GM18909 (cell line): Measurements from ENCODE around the gene ATXN10.
A peak's percentile ranks its signal among the peaks of the same experiment; 100 is the strongest.
"Not testable (repeated sequence)": the region's sequence is repeated elsewhere in the genome, so short reads cannot be mapped to it uniquely, and the experiment has no call there.

ENCODE experiments used
- ATAC-seq: cut with Tn5 transposase; IDR thresholded peaks from one replicate; pipeline ENCODE4 v1.9.1; 2021; ENCODE audit warnings: mild to moderate bottlenecking; ENCODE audit not compliant: unreplicated experiment, poor library complexity

The ATXN10 gene

DNA sequence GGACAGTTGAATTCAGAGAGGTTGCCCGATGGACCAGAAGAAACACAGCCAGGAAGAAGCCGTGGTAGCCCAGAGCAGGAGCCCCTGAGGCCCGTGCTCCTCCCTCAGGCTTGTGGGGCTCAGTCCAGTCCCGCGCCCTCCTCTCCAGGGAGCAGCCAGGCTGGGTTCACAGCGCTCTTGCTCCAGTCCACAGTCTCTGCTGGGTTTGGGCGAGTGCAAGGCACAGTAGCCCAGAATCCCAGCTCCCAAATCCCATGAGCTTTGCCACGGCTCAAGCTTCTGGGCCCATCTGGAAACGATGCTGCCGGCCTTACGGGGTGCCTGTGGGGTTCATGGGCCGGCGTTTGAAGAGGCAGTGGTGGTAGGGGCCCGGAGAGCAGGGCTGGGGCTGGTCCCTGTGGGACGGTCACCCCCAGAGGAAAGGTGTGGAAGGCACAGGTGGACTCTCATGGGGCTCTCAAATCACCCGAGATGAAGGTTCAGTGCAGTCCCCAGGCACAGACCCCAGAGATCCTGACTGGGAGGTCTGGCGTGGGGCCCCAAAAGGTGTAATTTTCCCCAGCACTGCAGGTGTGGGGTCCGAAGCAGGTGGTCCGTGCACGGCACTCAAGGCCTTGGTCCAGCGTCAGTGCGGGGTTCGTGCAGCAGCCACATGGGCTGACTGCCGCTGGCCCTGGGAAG is 30.6 kb upstream of the ATXN10 start:
- ATAC-seq: no peak

DNA sequence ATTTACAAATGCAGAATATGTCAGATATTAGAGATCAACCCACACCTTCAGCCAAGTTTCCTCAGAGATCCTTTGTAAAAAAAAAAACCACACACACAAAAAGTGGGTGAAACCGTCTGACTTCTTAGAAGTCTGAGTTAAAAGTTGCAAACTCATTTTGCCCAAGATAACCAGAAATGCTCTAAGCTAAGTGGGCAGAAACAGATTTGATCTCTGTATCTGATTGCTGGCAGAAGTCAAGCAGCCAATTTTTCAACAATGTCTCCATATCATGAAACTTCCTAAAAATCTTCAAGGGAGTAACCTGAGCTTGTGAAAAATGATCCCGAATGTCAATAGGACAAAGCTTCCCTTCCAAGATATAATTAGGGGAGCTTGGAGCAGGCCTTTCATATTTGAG is 28.6 kb upstream of the ATXN10 start:
- ATAC-seq: no peak

DNA sequence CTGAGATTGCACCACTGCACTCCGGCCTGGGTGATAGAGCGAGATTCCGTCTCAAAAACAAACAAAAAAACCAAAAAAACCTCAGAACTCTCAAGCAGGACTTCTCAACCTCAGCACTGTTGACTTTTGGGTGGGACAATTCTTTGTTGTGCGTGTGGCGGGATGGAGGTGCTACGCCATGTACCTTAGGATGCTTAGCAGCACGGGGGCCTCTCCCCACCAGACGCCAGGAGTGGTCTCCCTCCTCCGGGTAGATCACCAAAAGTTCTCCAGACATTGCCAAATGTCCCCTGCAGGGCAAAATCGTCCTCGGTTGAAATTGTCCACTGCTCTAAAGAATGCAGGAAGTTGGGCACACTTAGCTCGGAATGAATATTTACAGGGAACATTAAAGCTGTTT is 26.9 kb upstream of the ATXN10 start:
- ATAC-seq: no peak

DNA sequence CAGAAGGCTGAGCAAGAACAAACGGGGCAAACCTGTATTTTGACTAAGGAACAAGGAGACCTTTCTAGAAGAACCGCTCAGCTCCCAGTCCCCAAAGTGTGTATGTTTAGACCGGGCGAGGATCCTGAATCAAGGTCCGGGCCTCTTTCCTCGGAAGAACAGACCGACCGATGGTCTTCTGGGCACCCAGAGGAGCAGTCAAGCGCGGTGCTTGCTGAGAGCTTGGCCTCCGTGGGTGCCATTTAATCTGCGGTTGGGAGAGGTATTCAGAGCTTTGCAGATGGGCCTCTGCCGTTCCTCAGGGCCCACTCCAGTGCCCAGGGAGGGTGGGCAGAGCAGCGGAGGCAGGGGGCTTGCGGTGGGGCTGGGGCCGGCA is 26.5 kb upstream of the ATXN10 start:
- no peak for ATAC-seq

DNA sequence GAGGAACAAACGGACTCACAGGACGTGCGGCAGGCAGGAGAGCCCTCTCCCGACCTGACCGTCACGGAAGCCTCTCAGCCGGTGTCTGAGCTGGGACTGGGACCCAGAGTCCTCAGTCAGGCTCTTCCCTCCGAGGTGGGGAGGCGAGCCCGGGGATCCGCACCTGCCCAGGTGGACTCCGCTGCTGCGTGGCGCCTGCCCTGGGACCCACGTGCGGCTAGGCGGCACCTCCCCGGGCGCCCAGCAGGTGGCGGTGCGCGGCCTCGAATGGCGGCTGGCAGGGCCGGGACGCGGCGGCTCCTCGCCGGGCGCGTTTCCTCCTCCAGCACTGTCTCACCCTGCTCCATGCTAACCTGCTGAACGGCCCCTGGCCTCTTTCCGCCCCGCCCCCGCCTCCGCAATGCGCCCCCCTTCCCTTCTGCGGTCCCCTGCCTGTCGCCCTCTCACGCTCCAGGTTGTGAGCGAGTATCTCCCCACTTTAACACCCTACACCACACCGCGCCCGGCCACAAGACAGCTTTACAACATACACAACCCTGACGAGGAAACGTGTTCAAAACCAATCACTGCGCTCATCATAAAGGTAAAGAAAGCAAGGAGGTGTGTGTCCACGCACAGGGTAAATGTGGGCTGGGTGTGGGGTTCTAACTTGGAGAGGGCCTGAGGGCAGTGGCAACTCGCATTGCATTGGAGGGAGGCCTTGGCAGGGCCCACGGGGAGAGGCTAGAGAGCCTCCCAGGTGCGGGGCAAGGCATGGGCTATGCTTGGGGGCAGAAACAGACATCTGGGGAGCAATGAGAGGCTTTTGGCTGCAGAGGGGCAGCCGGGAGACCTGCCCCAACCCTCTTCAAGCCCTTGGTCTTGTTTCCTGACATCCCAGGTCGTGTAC is 25.9 kb upstream of the ATXN10 start:
- ATAC-seq: no peak

DNA sequence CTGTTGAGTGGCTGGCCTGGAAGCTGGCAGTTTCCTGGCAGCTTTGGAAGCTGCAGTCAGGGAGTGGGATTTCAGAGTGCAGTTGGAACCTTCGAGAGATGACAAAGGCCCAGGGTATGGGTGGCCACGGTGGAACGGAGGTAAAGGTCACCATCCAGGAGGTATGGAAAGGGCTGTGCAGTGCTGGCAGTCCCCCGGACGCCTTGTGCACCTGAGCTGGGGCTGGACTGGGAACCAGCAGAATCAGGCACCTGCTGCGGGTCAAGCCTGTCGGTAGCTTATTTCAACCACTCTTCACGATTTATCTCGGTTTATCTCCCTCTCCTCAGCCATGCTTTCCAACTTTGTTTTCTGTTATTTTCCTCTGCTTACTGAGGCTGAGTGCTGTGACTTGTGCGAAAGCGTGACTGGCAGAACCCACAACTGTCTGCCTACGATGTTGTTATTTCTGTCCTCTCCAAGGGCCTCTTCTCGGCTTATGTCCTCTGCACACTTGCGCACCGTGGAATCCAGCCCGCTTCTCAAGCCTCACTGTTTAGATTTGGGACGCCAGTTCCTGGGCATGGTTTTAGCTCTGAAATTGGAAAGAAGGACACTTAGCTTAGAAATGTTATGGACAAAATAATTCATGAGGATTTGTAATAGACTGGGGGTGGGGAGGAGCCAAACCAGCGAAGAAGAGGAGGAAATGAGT is 24.0 kb upstream of the ATXN10 start:
- ATAC-seq: no peak

DNA sequence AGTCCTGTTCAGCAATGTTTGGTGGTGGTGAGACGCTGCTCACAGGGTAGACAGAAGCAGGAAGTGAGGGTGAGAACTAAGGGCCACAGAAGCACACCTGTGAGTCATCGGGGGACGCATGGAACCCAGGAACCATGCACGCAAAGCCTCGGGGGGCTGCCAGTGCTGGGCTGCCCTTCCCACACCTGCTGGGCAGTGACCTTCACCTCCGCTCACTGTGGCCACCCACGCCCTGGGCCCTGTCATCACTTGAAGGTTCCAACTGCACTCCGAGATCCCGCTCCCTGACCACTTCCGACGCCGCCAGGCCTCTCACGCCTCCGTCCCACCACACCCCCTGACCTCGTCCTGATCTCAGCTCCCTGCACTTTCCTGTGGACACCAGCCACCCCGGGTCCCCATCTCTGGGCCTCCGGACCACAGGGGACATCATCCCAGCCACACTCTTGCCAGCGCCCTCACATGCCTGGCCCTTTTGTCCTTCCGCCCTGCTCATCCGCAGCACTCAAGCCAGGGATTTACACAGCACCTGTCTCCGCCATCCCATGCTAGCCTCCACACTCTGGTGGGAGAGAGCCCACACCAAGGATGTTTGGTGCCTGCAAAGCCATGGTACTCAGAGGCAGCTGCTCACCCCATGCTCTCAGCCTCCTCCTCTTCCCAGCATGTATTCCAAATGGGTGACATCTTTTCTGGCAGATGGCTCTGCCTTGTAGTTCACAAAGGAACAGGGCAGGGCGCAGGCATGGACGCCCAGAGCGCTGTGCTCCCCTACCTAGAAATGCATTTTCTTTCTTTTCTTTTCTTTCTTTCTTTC is 23.1 kb upstream of the ATXN10 start:
- no peak for ATAC-seq

DNA sequence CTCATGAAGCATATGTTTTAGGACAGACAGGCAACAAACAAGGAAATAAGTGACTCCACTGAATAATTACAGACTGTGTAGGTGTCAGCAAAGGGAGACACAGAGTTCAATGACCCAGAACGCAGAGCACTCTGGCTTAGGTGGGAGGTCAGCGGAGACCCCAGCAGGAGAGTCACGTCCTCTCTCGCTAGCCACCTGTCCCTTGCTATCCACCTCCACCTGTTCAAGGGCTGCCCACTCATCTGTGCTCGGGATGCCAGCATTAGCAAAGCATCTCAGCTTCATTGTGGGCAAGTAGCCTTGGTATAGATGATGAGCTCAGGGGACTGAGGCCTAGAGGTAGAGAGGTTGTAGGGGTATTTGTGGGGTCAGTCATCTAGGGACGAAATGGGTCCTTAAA is 21.8 kb upstream of the ATXN10 start:
- ATAC-seq: no peak

DNA sequence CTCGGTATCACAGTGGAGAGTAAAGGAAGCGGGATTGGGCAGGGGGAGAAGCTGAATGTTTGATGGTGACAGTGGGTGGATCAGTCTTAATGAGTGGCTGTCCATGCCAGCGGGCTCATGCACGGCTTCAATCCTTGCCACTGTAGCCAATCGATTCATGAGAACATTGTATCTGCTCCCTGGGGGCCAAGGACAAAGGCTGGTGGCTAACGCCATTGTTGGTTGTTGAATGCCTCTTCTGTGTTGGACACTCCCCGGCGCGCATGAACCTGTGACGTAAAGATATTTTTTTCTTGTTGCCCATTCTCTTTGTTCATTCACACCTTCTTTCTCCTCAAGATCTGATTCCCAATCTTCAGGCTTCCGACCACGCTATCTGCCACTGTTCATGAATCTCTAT is 20.9 kb upstream of the ATXN10 start:
- ATAC-seq: no peak

DNA sequence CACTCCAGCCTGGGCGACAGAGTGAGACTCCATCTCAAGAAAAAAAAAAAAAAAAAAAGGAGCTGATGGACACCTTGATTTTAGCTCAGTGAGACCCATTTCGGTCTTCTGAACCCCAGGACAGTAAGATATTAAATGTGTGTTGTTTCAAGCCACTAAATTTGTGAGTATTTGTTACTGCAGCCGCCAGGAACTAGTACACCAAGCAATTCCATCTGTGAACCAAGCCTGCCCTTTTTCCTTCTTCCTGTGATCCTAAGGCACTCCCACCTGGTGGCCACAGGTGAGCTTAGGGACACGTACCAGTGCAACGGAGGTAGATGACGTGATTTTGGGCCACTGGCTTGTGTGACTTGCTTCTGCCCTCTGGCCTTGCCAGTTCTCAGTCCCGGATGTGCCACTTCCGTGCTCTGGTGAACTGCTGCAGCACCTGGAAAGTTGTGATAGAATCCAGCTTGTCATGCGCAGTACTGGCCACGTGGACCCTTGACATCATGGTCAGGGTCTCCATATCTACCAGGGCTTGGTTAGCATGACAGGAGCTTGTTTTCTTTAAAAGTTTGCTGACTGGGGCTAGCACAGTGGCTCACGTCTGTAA is 19.6 kb upstream of the ATXN10 start:
- no peak for ATAC-seq

DNA sequence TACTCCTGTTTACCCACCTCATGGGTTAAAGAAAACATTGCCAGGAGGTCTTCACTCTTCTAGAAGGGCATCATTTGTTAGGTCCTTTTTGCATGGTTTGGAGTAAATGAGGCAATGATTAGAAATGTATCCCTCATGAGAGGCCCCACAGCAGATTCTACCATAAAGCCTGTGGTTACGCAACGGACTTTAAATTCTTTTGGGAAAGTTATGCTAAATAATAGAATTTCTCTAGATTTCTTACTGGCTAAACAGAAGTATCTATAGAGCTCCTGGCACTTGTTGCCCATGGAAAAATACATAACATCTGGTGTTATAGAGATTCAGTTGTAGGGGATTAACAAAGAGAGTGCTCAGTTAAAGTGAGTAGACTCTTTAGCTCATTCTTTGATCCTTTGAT is 15.1 kb upstream of the ATXN10 start:
- ATAC-seq: no peak

DNA sequence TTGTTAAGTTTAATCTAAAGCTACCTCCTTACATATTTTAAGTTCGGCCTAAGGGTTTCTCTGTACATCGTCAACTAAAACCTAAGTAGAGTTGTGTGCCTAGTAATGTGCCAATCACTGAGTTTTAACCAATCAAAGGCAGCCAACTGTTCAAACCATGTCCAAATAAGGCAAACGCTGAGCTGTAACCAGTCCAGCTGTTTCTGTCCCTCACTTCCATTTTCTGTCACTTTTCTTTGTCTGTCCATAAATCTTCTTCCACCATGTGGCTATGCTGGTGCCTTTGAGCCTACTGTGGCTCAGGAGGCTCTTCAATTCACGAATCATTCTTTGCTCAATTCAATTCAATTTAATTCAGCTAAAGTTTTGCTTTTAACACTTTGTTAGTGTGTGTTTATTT is 13.9 kb upstream of the ATXN10 start:
- no peak for ATAC-seq

DNA sequence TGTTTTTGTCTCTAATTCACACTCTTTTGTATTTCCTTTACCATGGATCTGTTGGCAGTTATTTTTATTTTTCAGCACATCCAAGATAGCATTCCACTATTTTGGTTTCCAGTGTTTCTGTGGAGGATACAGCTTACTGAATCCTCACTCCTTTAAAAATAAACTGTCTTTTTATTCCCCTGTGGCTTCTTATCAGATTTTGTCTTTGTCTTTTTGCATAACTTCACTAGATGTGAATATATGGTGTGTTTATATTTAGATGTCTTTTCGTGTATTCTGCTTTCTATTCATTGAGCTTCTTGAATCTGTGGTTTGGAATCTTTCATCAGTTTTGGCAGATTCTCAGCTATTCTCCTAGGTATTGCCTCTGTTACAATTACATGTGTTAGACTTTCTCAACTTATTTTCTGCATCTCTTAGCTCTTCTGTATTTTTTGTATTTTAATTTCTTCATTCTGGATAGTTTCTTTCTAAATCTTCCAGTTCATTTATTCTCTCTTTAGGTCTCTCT is 7.4 kb upstream of the ATXN10 start:
- no peak for ATAC-seq

DNA sequence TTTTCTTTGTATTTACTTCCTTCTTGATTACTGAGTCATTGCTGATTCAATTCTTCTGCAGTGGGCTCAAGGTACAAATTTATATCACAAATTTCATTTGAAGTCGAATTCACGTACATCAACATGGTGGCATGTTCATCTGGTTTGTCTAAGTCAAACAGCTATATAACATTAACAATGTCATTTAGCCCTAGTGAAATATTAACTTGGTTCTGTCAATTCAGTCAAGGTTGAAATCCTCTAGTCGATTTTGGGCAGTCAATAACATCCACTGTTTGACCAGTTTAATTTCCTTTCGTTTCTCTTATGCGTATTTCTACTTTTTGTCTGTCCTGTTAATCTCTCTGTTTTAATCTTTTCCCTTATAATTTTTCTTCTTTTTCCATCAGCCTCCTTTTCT is 4.1 kb upstream of the ATXN10 start:
- no peak for ATAC-seq

DNA sequence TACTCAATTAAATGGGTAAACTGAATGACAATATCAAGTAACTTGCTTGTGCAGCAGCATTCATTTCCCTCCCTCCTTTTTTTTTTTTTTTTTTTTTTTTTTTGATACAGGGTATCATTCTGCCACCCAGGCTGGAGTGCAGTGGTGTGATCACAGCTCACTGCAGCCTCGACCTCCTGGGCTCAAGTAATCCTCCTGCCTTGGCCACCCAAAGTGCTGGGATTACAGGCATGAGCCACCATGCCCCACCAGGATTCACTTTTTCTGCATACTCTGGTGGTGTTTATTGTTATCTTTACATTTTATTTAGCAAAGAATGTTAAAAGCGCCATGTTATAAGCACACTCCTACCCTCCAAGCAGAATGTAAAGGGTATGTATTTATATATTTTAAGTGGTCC is 1.3 kb upstream of the ATXN10 start:
- not testable (repeated sequence) for ATAC-seq

DNA sequence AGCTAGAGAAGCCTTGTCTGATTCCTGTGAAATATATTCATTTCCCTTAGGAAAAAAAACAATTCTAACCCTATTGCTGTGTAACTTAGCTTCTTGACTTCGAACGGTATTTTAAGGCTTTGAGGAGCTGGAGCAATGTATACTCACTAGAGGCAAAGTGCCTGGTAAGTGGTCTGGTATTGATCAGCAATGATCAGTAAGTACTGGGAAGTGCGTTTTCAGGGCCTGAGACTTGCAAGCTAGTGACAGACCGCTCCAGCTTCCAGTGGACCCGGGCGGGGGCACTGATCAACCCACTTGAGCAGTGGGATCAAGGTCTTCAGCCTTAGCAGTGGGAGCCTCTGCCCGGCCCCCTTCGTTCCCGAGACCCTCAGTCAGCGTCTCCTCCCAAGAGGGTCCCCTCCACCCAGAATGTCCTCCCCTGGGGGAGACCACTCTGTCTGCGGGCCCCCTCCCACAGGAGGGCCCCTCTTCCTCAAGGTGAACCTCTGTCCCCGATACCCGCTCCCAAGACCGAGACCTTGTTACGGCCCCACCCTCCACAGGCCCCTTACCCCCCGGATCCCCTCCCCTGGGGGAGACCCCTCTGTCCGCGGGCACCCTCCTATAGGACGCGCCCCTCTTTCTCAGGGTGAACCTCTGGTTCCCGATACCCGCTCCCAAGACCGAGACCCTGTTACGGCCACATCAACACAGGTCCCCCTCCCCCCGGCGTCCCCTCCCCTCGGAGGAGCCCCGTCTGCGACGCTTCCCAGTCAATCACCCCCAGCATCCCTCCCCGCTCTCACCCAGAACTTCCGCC is 452 bp upstream of the ATXN10 start:
- no peak for ATAC-seq

DNA sequence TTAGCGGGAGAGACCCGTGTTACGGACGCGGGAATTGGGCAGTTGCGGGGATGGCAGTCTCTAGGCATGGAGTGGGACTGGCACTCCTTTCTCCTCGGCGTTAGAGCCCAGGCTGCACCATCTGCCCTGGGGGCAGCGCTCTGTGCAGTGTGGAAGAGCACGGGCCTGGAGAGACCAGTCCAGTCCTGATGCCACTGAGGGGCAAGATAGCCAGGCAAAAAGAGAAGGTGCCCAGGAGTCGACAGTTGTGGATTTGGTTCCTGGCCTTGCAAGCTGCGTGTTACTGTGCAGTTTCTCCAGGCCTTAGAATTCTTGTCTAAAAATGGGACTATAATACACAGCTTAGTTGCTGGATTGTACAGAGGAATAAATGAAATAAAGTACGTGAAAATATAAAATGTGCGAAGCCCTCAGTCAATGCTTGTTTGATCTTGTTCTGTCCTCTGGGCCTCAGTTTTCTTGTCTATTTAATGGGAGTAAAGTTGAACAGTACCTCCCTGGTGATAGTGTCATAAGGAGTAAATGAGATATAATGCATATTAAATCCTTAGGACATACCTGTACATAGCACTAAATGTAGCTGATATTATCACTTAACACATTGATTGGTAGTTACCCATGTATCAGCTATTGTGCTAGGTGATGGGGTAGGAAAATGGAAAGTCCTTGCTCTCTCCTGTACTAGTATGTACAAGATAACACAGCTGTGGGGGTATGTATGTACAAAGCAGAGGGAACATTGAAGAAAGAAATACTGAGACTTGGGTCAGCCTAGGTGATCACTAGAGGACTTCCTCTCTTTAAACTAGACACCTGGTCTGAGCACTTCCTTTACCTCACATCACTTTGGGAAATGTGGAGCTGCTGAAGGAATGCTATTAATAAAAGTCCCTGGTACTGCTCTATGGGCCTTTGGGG is 1.2 kb downstream of the ATXN10 start:
- peak; percentile 8 for ATAC-seq
